ENCODE measurements around the gene CRY1.

- TF ChIP-seq, protein P1, sequence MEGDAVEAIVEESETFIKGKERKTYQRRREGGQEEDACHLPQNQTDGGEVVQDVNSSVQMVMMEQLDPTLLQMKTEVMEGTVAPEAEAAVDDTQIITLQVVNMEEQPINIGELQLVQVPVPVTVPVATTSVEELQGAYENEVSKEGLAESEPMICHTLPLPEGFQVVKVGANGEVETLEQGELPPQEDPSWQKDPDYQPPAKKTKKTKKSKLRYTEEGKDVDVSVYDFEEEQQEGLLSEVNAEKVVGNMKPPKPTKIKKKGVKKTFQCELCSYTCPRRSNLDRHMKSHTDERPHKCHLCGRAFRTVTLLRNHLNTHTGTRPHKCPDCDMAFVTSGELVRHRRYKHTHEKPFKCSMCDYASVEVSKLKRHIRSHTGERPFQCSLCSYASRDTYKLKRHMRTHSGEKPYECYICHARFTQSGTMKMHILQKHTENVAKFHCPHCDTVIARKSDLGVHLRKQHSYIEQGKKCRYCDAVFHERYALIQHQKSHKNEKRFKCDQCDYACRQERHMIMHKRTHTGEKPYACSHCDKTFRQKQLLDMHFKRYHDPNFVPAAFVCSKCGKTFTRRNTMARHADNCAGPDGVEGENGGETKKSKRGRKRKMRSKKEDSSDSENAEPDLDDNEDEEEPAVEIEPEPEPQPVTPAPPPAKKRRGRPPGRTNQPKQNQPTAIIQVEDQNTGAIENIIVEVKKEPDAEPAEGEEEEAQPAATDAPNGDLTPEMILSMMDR (conservative IDR thresholded peaks at IDR 0.05; ENCODE audit: low read length), result no peak
- no peak for TF ChIP-seq EZH2phosphoT487 (IDR thresholded peaks at IDR 0.05; ENCODE audit: borderline replicate concordance)
These were observed 118.3 kb downstream of the CRY1 start for GRCh38 chr12:106975098-106975497.
